DOHH2 (cell line): Measurements from ENCODE around the gene VWA2.

ENCODE experiments used
- CTCF ChIP-seq: fragments of 200-600 bp; sonication (generic); IDR thresholded peaks from one replicate; pipeline ENCODE4 v1.5.1; 2014; ENCODE audit warnings: antibody characterized with exemption, mild to moderate bottlenecking, low read depth, low read length; ENCODE audit not compliant: poor library complexity, severe bottlenecking
- EZH2phosphoT487 ChIP-seq: fragments of 200-600 bp; sonication (generic); IDR thresholded peaks from 2 replicates; pipeline ENCODE4 v1.6.1; 2017; ENCODE audit warnings: borderline replicate concordance, mild to moderate bottlenecking, antibody characterized with exemption, low read length, moderate library complexity, mixed read lengths

GRCh38 chr10:114271075-114271778 is 32.2 kb downstream of the VWA2 start:
- TF ChIP-seq CTCF (no peak), EZH2phosphoT487 (no peak)
